K562 (cell line): Measurements from ENCODE around the gene OMA1. TPM values are rescaled to one million over a fixed set of nuclear protein-coding genes. Genes with fewer than 3 reads are reported as not detected.

Experiments used
- ATAC-seq: fragments of 200-7000 bp; cut with Tn5 transposase; 3 replicates; pipeline ENCODE4 v1.9.1; 2020; ENCODE audit warnings: moderate library complexity
- BruUV-seq: library from RNA; stranded (reverse); fragments of 400-500 nt; replicated peaks from 2 replicates; lab custom pipeline; 2021; lab: Mats Ljungman, UMichigan
- CTCF ChIA-PET: fragments of 300-600 bp; formaldehyde crosslinking; extraction: SDS; loops from one replicate; lab custom pipeline; 2021; ENCODE audit warnings: low intra/inter-chr PET ratio; lab: Yijun Ruan, JAX
- POLR2A ChIA-PET: fragments of 300-600, 350-650 bp; sonication (Branson Sonifier 250); formaldehyde crosslinking; extraction: SDS; loops from one replicate; lab custom pipeline; 2021; ENCODE audit warnings: antibody characterized with exemption, inconsistent platforms; lab: Yijun Ruan, JAX
- DNase-seq, 4 experiments: peaks; one replicate each; pipeline versions ENCODE4 v3.0.0 to v3.0.0-alpha.2; 2011 to 2018; ENCODE audit warnings: low spot score in 3 of 4, mixed read lengths in 3 of 4; ENCODE audit errors: extremely low read depth in 1 of 4
- FAIRE-seq: peaks from 2 replicates; lab custom pipeline; 2011; peaks lifted over from hg19 to GRCh38; lab: Jason Lieb, UNC
- H2AFZ ChIP-seq: 2 replicates; pipeline ENCODE4 v1.6.0; 2011; ENCODE audit warnings: low read depth, low read length, control low read depth, inconsistent platforms
- H3K27ac ChIP-seq: fragments of 200-600 bp; 3 replicates; pipeline ENCODE4 v1.8.0; 2011; ENCODE audit warnings: low read depth, mild to moderate bottlenecking, control low read depth, inconsistent platforms, low read length, moderate library complexity, mixed read lengths; ENCODE audit errors: extremely low read depth
- H3K27me3 ChIP-seq, 2 experiments: fragments of 300-600 bp in 1 of 2; 2 replicates in 1 of 2; 3 replicates in 1 of 2; pipeline versions ENCODE4 v1.6.0 to v1.8.0; 2011; ENCODE audit warnings: inconsistent platforms in 2 of 2, low read length in 2 of 2, mild to moderate bottlenecking in 1 of 2, mixed read lengths in 1 of 2, moderate library complexity in 1 of 2; ENCODE audit not compliant: control insufficient read depth in 2 of 2, insufficient read depth in 2 of 2
- H3K36me3 ChIP-seq: fragments of 300-600 bp; 3 replicates; pipeline ENCODE4 v1.8.0; 2011; ENCODE audit warnings: mild to moderate bottlenecking, low read length, inconsistent platforms; ENCODE audit not compliant: control insufficient read depth, insufficient read depth
- H3K4me1 ChIP-seq, 2 experiments: fragments of 200-600 bp in 1 of 2; replicated peaks in 1 of 2; 2 replicates in 1 of 2; 3 replicates in 1 of 2; pipeline versions ENCODE4 v1.5.1 to v1.8.0; 2011; ENCODE audit warnings: inconsistent platforms in 2 of 2, low read length in 2 of 2, mild to moderate bottlenecking in 1 of 2, mixed read lengths in 1 of 2, moderate library complexity in 1 of 2; ENCODE audit not compliant: control insufficient read depth in 2 of 2, insufficient read depth in 2 of 2
- H3K4me2 ChIP-seq: 2 replicates; pipeline ENCODE4 v1.6.1; 2011; ENCODE audit warnings: low read length, control low read depth, inconsistent platforms, mixed read lengths; ENCODE audit not compliant: insufficient read depth
- H3K4me3 ChIP-seq: fragments of 200-600 bp; sonication (generic), shearing (Covaris generic); 2 replicates; pipeline ENCODE4 v1.5.1; 2016; ENCODE audit warnings: control low read depth, inconsistent platforms
- H3K79me2 ChIP-seq: fragments of 200-600 bp; 3 replicates; pipeline ENCODE4 v1.8.0; 2011; ENCODE audit warnings: low read length, inconsistent platforms; ENCODE audit not compliant: control insufficient read depth, insufficient read depth
- H3K9ac ChIP-seq, 2 experiments: 2 replicates each; pipeline versions ENCODE4 v1.6.0 to v1.6.1; 2011; ENCODE audit warnings: low read depth in 2 of 2, low read length in 2 of 2, control low read depth in 1 of 2, inconsistent platforms in 1 of 2, mild to moderate bottlenecking in 1 of 2, mixed read lengths in 1 of 2; ENCODE audit not compliant: insufficient read depth in 1 of 2
- H3K9me1 ChIP-seq: one replicate; pipeline ENCODE4 v1.6.0; 2011; ENCODE audit warnings: inconsistent platforms, mild to moderate bottlenecking, low read length, moderate library complexity; ENCODE audit not compliant: control insufficient read depth, insufficient read depth
- H3K9me3 ChIP-seq: replicated peaks from 2 replicates; pipeline ENCODE4 v1.5.1; 2011; ENCODE audit warnings: low read depth, low read length, inconsistent platforms; ENCODE audit not compliant: control insufficient read depth, insufficient read depth
- H4K20me1 ChIP-seq: replicated peaks from 2 replicates; pipeline ENCODE4 v1.6.1; 2011; ENCODE audit warnings: low read length, inconsistent platforms, mixed read lengths; ENCODE audit not compliant: control insufficient read depth, insufficient read depth
- ELF2 ChIP-seq: fragments of 250-450 bp; sonication (Bioruptor Pico); IDR thresholded peaks from 2 replicates; pipeline ENCODE4 v1.5.0; 2021; ENCODE audit warnings: mild to moderate bottlenecking
- RFX1 ChIP-seq: fragments of 450-650 bp; IDR thresholded peaks from 2 replicates; pipeline ENCODE4 v1.6.1; 2016; ENCODE audit warnings: mild to moderate bottlenecking, moderate library complexity
- TSHZ1 ChIP-seq: fragments of 250-450 bp; sonication (Bioruptor Pico); IDR thresholded peaks from 2 replicates; pipeline ENCODE4 v1.4.0; 2020; ENCODE audit warnings: mild to moderate bottlenecking, moderate library complexity
- YY1 ChIP-seq, 3 experiments: IDR thresholded peaks; 2 replicates each; pipeline ENCODE4 v1.6.1; 2011; ENCODE audit warnings: low read length in 2 of 3, mild to moderate bottlenecking in 2 of 3, moderate library complexity in 2 of 3, borderline replicate concordance in 1 of 3, control low read depth in 1 of 3, low read depth in 1 of 3; ENCODE audit not compliant: insufficient read depth in 3 of 3, insufficient replicate concordance in 2 of 3, control insufficient read depth in 1 of 3, insufficient read length in 1 of 3; ENCODE audit errors: extremely low read depth in 1 of 3
- ZBTB34 ChIP-seq: fragments of 250-450 bp; sonication (Bioruptor Pico); IDR thresholded peaks from 2 replicates; pipeline ENCODE4 v1.8.0; 2021; ENCODE audit warnings: mild to moderate bottlenecking, moderate library complexity
- ZNF146 ChIP-seq: IDR thresholded peaks from one replicate; pipeline ENCODE4 v1.6.1; 2018; ENCODE audit warnings: missing compliant biosample characterization; ENCODE audit not compliant: unreplicated experiment
- ZNF445 ChIP-seq: fragments of 250-450 bp; sonication (Bioruptor Pico); IDR thresholded peaks from 2 replicates; pipeline ENCODE4 v1.4.0; 2020; ENCODE audit warnings: low read depth, mild to moderate bottlenecking, moderate library complexity
- ZNF75A ChIP-seq: fragments of 450-650 bp; formaldehyde crosslinking; IDR thresholded peaks from 2 replicates; pipeline ENCODE4 v1.4.0; 2020; ENCODE audit warnings: mild to moderate bottlenecking
- ZNF76 ChIP-seq: fragments of 250-450 bp; sonication (Bioruptor Pico); IDR thresholded peaks from 2 replicates; pipeline ENCODE4 v1.4.0; 2020; ENCODE audit warnings: mild to moderate bottlenecking, moderate library complexity, borderline replicate concordance
- WGBS: fragments of 100-300 bp; shearing (Covaris generic); methylation state at CpG from one replicate; pipeline ENCODE4 v1.1.6; 2016; ENCODE audit warnings: low coverage, mixed read lengths; ENCODE audit not compliant: insufficient coverage; ENCODE audit errors: missing lambda C conversion rate; 5-methylcytosine and 5-hydroxymethylcytosine counted together
- in situ Hi-C: fragments of 300-500 bp; cut with MboI; formaldehyde crosslinking; loops from 4 replicates; pipeline ENCODE4 v1.15.0; 2018; ENCODE audit warnings: inconsistent platforms, mixed read lengths
- intact Hi-C: fragments of 100-400 bp; cut with micrococcal nuclease; formaldehyde crosslinking; loops from 2 replicates; pipeline ENCODE4 v1.14.2; 2022
- polyA plus RNA-seq, 8 experiments: library from polyadenylated mRNA; depleted of rRNA in 4 of 8; stranded (reverse) in 5 of 8; unstranded in 3 of 8; fragments of >200 nt; fragmentation: Nextera tagmentation in 2 of 8; fragmentation: Illumina TruSeq in 1 of 8; extraction: Ambion mirVana in 2 of 8; extraction: Trizol in 1 of 8; gene quantifications; 2 replicates each; pipeline versions ENCODE4 v1.2.1 to v1.2.3, GENCODE V29; 2011 to 2014; ENCODE audit warnings: inconsistent platforms in 1 of 8, missing spikeins in 1 of 8
- total RNA-seq, 7 experiments: library from RNA; depleted of rRNA in 6 of 7; stranded (reverse); fragments of >200 nt in 6 of 7; fragmentation: Illumina TruSeq in 2 of 7; extraction: Trizol in 2 of 7; gene quantifications; 2 replicates each; pipeline versions ENCODE4 v1.2.1 to v1.2.3, GENCODE V29; 2011 to 2021; ENCODE audit warnings: low replicate concordance in 1 of 7

The OMA1 gene
- total and polyA plus RNA-seq, 9 of the 15 experiments (the other 6 are each of a cell fraction or from before 2014, with no cell fraction given): 16.6 to 51.5 (median 33.5) TPM

DNA sequence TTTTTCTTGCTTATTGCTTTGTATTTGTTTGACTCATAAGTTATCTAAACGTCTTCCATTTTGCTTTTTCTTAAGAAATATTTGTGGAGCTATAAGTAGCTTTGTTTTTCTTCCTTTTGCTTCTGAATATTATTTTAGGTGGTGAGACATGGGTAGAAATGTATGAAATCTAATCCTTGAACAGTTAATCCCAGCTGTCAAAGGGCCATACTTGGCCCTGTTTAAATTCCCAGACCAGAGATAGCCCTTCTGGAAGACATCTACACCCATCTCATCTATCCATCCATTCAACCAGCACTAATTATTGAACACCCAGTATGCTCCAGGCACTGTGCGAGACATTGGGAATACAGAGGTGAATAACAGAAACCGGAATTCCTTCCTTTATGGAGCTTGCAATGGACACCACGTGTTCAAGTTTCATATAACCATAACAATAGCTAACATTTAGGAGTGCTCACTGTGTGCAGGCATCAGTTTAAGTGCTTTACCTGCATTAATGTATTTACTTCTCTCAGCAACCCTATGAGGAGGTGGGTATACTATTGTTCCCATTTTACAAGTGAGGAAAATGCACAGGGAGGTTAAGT lies 21.8 kb upstream of the OMA1 start:
- BruUV-seq: no TSS peak
- Histone ChIP-seq H3K4me3 (no peak overlapping the region), H3K27me3 (peaks cover 4 to 8% of the 10 kb centered on the region in 2 experiments; a peak in 2 of 5 replicates), H4K20me1 (no peaks in the 10 kb centered on the region), H2AFZ (no peak overlapping the region), H3K79me2 (no peaks in the 10 kb centered on the region), H3K36me3 (no peaks in the 10 kb centered on the region), H3K4me1 (no peaks in the 10 kb centered on the region; a peak in 1 of 5 replicates), H3K27ac (no peak overlapping the region), H3K9me3 (no peaks in the 10 kb centered on the region), H3K9me1 (no peaks in the 10 kb centered on the region), H3K4me2 (no peak overlapping the region), H3K9ac (no peak overlapping the region)
- intact Hi-C loops (no loop called here), in situ Hi-C loops (no loop called here)
- no peak for DNase-seq
- 19% methylated on average over 4 of the region's 4 CpGs for WGBS
- no peak for ATAC-seq
- CTCF ChIA-PET: no interaction called here
- no peak for FAIRE-seq
- POLR2A ChIA-PET: interaction anchor here (1.1 kb wide), 2 partner anchors 17 to 22 kb away, joined by 3 read pairs; no protein-coding TSS in a partner anchor
- TF ChIP-seq YY1 (IDR thresholded peaks at IDR 0.05; ENCODE audit: borderline replicate concordance in 1 of 3, control insufficient read depth in 1 of 3, extremely low read depth in 1 of 3, insufficient read depth in 3 of 3, insufficient read length in 1 of 3, insufficient replicate concordance in 2 of 3, low read depth in 1 of 3, low read length in 2 of 3): no peak
- no peak for TF ChIP-seq ZNF445 (CRISPR knock-in tag)
- TF ChIP-seq ZBTB34: no peak
- TF ChIP-seq ZNF76: no peak
- TF ChIP-seq ELF2 (CRISPR knock-in tag): no peak
- no peak for TF ChIP-seq ZNF75A (CRISPR knock-in tag)
- no peak for TF ChIP-seq TSHZ1 (CRISPR knock-in tag)
- no peak for TF ChIP-seq ZNF146 (CRISPR knock-in tag)
- TF ChIP-seq RFX1: no peak
